ENCODE data around the gene TMTC1.

DNA sequence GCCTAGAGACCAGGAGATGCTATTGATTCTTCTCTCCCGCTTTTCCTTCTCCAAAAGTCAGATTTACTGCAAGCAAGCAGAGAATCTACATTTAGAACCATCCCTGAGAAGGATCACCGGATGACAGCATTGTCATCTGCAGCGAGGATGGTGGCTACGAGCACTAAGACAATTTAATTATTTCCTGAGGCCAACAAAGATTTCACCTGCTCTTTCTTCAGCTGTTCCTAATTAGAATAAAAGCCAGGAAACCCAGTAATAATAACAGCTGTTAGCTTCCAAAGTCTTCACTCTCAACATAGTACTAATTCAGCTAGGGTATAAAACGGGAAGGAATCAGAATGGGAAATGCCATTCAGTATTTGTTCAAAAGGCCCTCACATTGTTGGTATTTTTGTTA is 53.3 kb downstream of the TMTC1 start:
- TF ChIP-seq POLR2A (IDR thresholded peaks at IDR 0.05; ENCODE audit: low read length) (no peak), GATA1 (IDR thresholded peaks at IDR 0.05; ENCODE audit: low read depth, low read length) (no peak)
